Measurements from ENCODE around the gene HOXC4. TPM values are rescaled to one million over a fixed set of nuclear protein-coding genes. Genes with fewer than 3 reads are reported as not detected.

The HOXC4 gene
- not detected for total RNA-seq

GRCh38 chr12:54053751-54054741 is at the start of gene HOXC4:
Gene HOXC4, plus strand, starts transcription at chr12:54053835. Its CDS starts 88 bp downstream, at chr12:54053923.
- DNase-seq, result no peak

DNA sequence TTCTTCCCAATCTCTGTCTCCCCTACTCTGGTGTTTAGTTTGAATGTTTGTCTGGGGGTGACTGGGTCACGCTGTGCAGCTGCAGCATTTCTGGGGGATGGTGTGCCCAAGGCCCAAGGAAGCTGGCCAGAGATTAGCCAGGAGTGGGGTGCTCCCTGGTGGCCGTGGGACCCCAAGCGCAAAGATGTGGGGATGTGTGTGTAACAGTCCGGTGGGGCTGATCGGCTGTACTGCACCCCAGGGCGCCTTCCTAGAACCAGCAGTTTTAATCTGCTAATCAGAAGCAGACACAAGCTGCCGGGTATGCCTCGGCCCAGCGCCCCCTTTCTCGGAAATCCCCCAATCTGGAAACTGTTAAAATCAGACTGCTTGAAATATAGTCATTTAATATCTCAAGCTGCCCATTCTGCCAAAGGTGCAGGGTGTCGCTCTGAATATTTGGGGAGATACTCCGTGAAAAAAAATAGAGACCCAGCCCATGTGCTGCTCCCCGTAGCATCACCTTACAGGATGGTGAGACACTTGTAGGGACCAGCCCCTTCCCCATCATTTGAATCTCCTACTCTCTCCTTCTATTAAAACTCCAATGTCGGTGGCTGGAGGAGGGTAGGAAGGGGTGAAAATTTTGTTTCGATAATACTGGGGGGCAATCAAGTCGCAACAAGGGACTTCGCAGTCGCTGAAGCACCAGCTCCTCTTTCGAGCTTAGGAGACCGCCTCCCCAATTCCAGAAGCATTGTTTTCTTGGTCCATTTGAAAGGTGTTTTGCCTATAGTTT is 49.4 kb upstream of the HOXC4 start:
- DNase-seq, result no peak

DNA sequence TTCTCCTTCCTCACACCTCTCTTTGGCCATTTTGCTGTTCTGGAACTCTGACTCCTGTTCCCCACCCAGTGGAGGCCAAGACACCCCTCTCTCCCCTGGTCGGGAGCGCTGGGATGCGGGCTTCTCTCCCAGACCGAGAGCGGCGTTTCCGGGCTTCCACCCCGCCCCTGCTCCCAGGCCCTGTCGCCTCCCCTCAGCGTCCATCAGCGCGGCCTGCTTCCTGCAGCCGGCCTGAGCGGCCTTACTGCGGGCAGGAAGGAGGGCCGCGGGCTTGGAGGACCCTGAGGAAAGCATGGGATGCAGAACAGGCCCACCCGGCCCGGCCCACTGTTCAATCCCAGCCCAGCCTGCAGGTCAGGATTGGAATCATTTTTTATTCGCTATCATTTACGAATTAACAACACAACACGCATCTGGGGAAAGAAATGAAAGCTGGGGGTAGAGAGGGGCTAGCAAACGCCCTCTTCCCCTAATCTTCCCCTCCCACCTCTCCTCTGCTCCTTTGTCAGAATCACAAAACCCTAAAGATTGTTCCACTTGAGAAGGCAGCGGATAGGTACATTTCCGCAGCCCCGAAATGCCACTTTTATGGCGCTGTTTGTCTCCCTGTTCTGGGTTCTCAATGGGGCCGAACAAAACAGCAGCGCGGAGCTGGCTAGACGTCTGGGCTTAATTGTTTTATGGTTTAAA is 48.6 kb upstream of the HOXC4 start:
- DNase-seq, result no peak

- DNase-seq, result no peak
Observed at GRCh38 chr12:54005531-54005852, 48.1 kb upstream of the HOXC4 start.

GRCh38 chr12:54005853-54006558 is 47.6 kb upstream of the HOXC4 start:
- DNase-seq, result peak; percentile 25

DNA sequence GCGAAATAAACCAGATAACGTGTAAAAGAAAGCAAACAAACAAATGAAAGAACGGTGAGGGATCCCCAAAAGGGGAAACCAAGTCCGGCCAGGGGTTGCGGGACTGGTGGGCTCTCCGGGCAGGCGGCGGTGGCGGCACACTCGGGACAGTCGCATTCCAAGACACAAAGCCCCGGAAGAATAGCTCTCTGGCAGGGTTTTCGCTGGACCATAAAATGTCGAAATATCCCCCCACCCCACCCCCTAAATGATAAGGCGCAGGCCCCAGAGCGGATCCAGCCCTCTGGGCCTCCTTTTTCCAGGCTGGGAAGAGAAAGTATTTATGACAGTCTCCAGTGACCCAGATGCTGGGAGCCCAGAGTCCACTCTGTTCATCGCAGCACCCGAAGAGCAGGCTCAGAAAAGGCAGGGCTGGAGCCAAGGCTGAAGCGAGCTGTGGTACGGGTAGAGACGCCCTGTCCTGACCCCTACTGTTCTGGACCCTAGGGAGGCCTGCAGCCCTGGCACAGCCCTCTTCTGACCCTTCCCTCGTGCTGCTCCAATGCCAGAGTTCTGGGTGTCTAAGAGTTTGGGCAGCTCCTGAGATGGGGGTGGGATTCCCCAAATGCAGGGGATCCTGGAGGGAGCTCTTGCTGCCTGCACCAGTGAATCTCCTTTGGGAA is 46.9 kb upstream of the HOXC4 start:
- DNase-seq, result no peak

GRCh38 chr12:54007538-54008259 is 45.9 kb upstream of the HOXC4 start:
- DNase-seq, result no peak

DNA sequence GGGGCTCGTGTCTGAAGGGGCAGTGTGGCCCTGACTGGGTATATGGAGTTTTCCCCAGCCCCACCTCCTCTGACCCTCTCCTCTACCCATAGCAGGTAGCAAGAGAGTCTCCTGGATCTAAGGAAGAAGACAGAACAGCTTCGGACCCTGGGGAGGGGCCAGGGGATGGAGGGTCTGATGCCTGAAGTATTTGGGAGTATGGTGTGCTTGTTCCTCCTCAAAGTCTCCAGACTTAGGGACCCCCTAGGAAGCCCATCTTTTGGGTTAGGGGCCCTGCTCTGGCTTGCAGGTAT is 45.4 kb upstream of the HOXC4 start:
- no peak for DNase-seq

- DNase-seq, result no peak
Observed at GRCh38 chr12:54009171-54010052, 44.2 kb upstream of the HOXC4 start.

DNA sequence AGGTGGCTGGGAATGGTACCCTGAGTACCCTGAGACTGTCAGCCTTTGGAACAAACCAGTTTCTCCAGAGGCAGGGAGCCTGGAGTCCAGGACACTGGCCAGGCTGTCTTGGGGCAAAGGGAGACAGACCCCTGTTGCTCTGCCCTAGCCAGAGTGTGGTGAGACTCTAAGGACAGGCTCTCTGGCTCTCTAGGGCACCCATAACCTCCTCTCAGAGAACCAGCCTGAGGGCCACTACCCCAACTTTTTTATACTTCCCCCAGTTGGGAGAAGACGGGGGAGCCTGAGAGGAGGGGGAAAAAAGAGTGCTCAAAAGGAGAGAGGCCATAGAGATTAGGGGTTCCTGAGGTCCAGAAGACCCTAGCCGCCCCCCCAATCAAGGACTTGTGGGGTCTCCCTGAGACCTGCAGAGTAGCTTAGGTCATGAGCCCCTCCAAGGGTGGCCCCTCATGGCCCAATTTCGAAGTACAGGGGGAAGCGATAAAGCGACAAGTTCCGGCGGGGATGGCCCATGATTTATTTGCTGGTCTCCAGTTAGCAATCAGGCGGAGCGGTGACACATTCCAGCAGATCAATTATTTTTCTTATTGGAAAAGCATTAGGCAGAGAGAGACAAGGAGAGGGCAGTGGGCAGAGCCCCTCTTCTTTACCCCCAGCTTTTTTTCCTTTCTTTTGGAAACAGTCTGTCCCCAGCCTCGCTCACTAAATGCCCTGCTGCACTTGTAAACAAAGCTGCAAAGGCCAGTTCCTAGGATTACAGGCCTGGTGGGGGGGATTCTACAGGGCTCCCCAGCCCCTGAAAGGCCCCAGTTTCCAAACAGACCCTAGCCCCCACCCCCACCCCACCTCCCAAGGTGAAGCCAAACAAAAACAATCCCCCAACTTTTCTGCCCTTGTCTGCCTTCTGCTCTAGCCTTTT is 43.3 kb upstream of the HOXC4 start:
- no peak for DNase-seq

DNA sequence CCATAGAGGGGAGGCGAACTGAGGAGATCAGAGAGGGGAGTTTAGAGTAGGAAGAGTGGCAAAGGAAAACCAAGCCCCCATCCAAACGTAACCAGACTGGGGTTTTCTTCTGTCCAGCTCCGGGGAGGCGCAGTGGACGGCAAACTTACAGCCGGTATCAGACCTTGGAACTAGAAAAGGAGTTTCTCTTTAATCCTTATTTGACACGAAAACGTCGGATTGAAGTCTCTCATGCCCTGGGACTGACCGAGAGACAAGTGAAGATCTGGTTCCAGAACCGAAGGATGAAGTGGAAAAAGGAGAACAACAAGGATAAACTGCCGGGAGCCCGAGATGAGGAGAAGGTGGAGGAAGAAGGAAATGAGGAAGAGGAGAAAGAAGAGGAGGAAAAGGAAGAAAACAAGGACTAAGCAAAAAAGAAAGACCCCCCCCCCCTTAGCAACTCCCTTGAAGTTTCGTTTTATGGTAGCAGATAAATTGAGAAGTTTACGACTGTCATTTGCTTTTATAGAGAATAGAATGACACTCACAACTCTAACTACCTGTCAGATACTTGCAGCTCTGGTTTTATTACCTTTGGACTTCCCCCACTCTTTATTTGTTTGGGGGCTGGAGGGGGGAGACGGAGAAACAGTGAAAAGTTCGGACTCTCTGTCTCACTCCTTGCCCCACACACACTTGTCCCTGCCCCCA is 42.5 kb upstream of the HOXC4 start:
- no peak for DNase-seq

DNA sequence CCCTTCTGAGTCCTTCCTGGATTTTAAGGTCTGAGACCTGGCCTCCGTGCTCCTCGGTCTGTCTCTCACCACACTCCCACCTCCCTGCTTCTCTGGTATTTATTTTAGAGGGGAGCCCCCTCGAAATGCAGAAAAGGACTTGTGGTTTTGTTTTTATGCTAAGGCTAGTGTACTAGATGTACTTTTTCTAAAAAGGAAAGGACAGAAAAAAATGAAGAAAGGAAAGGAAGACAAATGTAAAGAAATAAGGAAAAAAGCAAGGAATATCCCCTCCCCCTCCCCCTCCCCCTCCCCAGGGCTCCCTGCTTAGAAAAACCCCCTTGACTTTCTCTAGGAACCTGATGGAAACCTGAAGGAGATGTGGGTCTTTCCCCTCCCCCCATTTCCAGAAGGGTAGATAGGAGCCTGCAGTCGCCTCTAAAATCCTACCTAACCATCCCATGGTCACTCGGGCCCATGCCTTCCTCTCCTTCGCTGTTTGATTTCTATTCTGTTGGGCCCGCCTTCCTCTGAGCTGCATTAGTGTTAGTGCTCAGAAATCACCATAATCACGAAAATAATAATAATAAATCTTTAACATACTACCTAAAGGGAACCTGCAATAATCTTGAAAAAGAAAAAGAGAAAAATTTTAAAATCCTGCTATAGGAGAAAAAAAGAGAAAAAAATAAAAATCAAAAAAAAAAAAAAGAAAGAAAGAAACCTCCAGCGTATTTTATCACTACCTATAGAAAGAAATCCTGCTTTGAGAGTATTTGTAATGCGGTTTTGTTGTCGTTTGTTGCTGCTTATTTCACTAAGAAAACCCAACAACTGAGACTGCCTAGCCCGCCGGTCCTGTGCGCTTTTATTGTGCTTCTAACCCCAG is 41.7 kb upstream of the HOXC4 start:
- DNase-seq, result no peak

GRCh38 chr12:54012631-54013409 is 40.8 kb upstream of the HOXC4 start:
- DNase-seq, result no peak

DNA sequence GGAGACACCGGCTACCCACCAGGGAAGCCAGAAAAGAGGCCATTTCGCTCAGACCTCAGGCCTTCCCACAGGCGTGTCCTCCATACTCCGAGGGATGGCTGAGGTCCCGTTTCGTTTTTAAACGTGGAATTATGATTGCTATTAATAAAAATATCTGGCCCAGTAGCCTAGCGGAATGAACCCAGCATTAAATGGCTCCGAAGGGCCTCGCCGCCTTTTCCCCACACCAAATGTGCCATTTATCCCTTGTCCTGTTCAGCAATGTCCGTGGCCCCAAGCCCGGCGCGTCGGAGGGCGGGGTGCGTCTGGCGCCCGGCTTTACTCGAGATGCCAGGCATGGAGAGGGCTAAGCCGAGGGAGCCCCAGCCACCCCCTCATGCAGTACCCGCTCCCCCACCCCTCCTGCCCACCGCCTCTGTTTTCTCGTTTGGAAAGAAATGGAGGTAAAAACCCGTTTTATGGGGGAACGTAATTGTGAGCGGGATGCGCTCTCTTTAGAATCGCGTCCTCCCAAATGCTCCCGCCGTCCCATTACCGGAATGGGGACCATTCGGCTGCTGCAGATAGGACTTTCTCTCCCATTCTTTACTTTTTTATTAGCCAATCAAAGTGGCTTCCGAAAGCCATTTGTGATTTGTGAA is 39.1 kb upstream of the HOXC4 start:
- no peak for DNase-seq

DNA sequence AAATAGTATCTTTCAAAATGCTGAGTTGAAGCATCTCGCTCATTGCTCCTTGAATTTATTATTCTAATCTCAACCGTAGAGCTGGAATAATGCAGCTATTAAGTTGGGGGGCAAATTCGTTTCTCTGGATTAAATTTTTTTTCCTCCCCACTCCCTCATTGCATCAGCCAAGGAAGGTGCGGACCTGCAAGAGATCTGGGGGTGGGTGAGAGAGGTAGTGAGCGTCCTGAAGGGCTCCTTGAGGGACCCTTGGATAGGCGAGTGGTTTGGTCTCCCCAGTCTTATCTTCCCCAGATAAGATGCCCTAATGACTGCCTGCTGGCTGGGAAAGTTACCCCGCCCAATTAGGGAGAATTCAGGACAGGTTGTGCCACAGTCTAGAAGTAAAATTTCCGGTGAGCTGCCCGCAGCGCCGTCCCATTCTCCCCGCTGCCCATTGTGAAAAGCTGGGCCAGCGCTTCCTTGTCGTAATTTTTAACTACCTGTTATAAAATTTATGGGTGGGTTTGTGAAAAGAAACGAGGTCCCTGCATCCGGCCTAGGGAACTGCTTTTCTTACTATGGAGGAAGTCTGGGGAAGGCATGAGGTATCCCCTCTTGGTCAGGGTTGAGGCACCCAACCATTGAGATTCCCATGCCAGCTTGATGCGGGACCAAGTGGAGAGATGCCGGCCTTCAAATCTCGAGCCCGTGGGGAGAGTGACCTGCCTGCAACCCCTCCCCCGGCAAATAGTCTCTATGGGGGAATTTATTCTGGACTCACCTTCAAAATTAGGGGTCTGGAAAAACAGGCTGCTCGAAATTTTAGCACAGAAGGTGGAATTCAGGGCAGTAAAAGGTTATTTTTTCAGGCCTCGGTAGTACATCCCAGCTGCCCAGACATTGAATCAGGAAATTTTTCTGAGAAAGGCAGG is 38.4 kb upstream of the HOXC4 start:
- DNase-seq, result no peak
